ENCODE data around the gene SYNDIG1. TPM values are rescaled to one million over a fixed set of nuclear protein-coding genes. Genes with fewer than 3 reads are reported as not detected.

The SYNDIG1 gene
- polyA plus RNA-seq, 1 of the 3 experiments (the other 2 are of a cell fraction) = not detected

GRCh38 chr20:24462460-24463010, 6.9 kb upstream of the SYNDIG1 start:
- no peaks in the 10 kb centered on the region for H3K4me1 ChIP-seq (ENCODE audit: control insufficient read depth in 1 of 2, insufficient read depth in 2 of 2, low read depth in 1 of 2, low read length in 1 of 2)
- no peak overlapping the region for H3K9ac ChIP-seq
- H3K79me2 ChIP-seq (ENCODE audit: insufficient read depth) = no peaks in the 10 kb centered on the region
- H3K27ac ChIP-seq (ENCODE audit: low read depth in 2 of 2, low read length in 1 of 2) = no peak overlapping the region
- H3K9me3 ChIP-seq = no peaks in the 10 kb centered on the region
- no peaks in the 10 kb centered on the region for H3K36me3 ChIP-seq (replicated peaks in 1 of 2; ENCODE audit: control insufficient read depth in 1 of 2, insufficient read depth in 2 of 2, low read length in 1 of 2)
- peaks cover 7% of the 10 kb centered on the region; the same call in 1 of the 2 replicates for H3K27me3 ChIP-seq (ENCODE audit: insufficient read depth)
- no peaks in the 10 kb centered on the region for H3K9me2 ChIP-seq
- POLR2A ChIA-PET = no interaction called here
- no peaks in the 10 kb centered on the region for H3F3A ChIP-seq (replicated peaks; ENCODE audit: insufficient read depth)
- no peaks in the 10 kb centered on the region for H4K20me1 ChIP-seq (ENCODE audit: insufficient read depth)
- WGBS (ENCODE audit: low lambda C conversion rate) = 32% methylated on average over 4 of the region's 4 CpGs
- CTCF ChIA-PET = no interaction called here
- no peak overlapping the region for H3K4me3 ChIP-seq (ENCODE audit: low read depth in 2 of 2, low read length in 1 of 2)
- no peak for DNase-seq
- no peak overlapping the region for H2AFZ ChIP-seq (ENCODE audit: low read depth)
- TF ChIP-seq FOSL2 (IDR thresholded peaks at IDR 0.05; ENCODE audit: borderline replicate concordance, low read depth) (no peak), MAX (IDR thresholded peaks at IDR 0.05; ENCODE audit: low read depth) (no peak), MXI1 (IDR thresholded peaks at IDR 0.05; ENCODE audit: low read depth, low read length) (no peak)
- no peak overlapping the region for H3K4me2 ChIP-seq

DNA sequence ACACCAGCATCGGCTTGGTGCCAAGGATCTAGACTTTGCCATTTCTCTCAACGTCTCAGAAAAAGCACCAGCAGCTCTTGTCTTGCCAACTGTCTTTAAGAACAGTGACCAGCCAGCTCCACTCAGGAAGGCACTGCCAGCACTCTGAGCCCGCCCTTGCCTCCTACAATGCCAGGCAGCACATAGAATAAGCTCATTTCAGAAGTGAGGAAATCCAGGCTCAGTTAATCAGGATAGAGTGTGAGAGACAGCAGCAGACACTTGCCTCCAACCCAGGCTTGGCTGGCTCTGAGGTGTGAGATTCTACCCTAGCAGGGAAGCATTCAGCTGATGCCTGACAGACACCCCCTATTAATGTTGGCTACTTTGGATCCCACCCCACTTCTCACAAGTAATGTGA, 4.3 kb upstream of the SYNDIG1 start:
- Histone ChIP-seq H3F3A (replicated peaks; ENCODE audit: insufficient read depth) (no peaks in the 10 kb centered on the region), H3K36me3 (replicated peaks in 1 of 2; ENCODE audit: control insufficient read depth in 1 of 2, insufficient read depth in 2 of 2, low read length in 1 of 2) (no peaks in the 10 kb centered on the region), H3K79me2 (ENCODE audit: insufficient read depth) (no peaks in the 10 kb centered on the region), H4K20me1 (ENCODE audit: insufficient read depth) (no peaks in the 10 kb centered on the region), H3K9me2 (no peaks in the 10 kb centered on the region), H2AFZ (ENCODE audit: low read depth) (no peak overlapping the region), H3K27ac (ENCODE audit: low read depth in 2 of 2, low read length in 1 of 2) (no peak overlapping the region), H3K4me3 (ENCODE audit: low read depth in 2 of 2, low read length in 1 of 2) (no peak overlapping the region), H3K4me2 (no peak overlapping the region), H3K9me3 (no peaks in the 10 kb centered on the region), H3K4me1 (ENCODE audit: control insufficient read depth in 1 of 2, insufficient read depth in 2 of 2, low read depth in 1 of 2, low read length in 1 of 2) (no peaks in the 10 kb centered on the region), H3K27me3 (ENCODE audit: insufficient read depth) (peaks cover 21% of the 10 kb centered on the region), H3K9ac (no peak overlapping the region)
- 31% methylated on average over 3 of the region's 3 CpGs for WGBS (ENCODE audit: low lambda C conversion rate)
- TF ChIP-seq JUND (IDR thresholded peaks at IDR 0.05) (no peak), RXRA (IDR thresholded peaks at IDR 0.05; ENCODE audit: borderline replicate concordance, low read depth) (no peak), PBX3 (IDR thresholded peaks at IDR 0.05) (no peak), MEF2A (IDR thresholded peaks at IDR 0.05; ENCODE audit: borderline replicate concordance, low read depth) (no peak), GATA2 (CRISPR knock-in tag; IDR thresholded peaks at IDR 0.05) (no peak), SIN3A (IDR thresholded peaks at IDR 0.05; ENCODE audit: borderline replicate concordance, low read depth, low read length) (no peak)
- TF ChIP-seq, protein P1, sequence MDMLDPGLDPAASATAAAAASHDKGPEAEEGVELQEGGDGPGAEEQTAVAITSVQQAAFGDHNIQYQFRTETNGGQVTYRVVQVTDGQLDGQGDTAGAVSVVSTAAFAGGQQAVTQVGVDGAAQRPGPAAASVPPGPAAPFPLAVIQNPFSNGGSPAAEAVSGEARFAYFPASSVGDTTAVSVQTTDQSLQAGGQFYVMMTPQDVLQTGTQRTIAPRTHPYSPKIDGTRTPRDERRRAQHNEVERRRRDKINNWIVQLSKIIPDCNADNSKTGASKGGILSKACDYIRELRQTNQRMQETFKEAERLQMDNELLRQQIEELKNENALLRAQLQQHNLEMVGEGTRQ (IDR thresholded peaks at IDR 0.05; ENCODE audit: borderline replicate concordance, low read depth, low read length) = no peak
- TF ChIP-seq, protein P2, sequence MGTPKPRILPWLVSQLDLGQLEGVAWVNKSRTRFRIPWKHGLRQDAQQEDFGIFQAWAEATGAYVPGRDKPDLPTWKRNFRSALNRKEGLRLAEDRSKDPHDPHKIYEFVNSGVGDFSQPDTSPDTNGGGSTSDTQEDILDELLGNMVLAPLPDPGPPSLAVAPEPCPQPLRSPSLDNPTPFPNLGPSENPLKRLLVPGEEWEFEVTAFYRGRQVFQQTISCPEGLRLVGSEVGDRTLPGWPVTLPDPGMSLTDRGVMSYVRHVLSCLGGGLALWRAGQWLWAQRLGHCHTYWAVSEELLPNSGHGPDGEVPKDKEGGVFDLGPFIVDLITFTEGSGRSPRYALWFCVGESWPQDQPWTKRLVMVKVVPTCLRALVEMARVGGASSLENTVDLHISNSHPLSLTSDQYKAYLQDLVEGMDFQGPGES (IDR thresholded peaks at IDR 0.05; ENCODE audit: low read depth, low read length) = no peak
- ChIA-PET CTCF (interaction anchor here (0.9 kb wide), 1 partner anchor 16 kb away, joined by 3 read pairs; no protein-coding TSS in a partner anchor), POLR2A (no interaction called here)
- no peak for DNase-seq

Measured in SK-N-SH (cell line).